Occipital lobe (tissue), 2 donors: ENCODE measurements around the gene CFAP74. TPM values are rescaled to one million over a fixed set of nuclear protein-coding genes. Genes with fewer than 3 reads are reported as not detected.

Source experiments
- DNase-seq: peaks from one replicate; lab custom pipeline; 2025; lab: John Stamatoyannopoulos, UW
- total RNA-seq: library from RNA; depleted of rRNA; stranded (reverse); fragments of >200 nt; gene quantifications from one replicate; pipeline ENCODE4 v1.2.3, GENCODE V29; 2014

The CFAP74 gene
- total RNA-seq, 1 donor from 2014 or later = 0.47 TPM

DNA sequence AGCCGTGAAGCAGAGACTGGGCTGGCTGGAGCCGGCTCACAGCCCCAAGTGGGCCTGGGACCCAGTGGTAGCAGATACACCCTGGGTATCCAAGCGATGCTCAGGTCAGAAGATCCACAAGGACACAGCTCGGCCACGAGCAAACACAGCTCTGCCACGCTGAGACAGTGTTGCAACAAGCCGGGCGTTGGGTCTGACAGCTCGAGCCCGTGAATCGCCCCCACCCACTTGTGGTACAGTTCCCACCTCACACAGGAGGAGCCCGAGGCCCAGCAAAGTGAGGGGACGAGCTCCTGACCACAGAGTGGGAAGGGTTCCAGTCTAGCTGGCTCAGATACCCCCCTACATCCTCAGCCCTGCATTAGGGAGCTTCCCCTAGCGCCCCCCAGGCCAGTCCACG lies 37.7 kb upstream of the CFAP74 start:
- no peak for DNase-seq

DNA sequence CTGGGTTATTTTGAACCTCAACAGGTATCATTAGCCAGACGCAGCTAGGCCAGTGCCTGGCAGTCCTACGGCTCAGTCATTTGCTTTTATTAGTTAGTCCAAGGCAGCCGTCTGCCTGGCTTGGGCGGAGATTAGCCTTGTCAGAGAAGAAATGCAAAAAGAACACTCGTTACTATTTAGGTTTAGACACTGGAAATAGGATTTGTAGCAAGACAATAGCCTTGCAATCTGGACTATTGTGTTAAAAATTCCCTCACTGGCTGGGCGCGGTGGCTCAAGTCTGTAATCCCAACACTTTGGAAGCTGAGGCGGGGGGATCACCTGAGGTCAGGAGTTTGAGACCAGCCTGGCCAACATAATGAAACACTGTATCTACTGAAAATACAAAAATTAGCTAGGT lies 35.7 kb upstream of the CFAP74 start:
- DNase-seq = no peak

DNA sequence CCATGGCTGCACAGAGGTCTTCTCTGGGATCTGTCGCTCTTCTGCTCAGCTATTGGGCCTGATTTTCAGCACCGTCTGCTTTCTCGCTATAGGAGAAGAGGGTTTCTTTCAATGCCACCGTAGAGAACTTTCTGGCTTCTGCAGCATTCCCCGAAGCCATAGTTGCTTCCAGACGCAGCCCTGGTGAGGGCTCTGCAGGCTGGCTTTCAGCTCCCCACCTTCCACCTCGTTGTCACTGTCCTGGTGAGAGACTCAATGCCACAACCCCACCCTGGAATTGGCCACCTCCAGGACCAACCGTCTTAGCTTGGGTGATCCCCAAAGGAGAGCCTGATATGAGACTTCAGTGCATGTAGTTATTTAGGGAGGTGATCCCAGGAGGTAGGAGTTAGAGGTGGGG lies 34.6 kb upstream of the CFAP74 start:
- DNase-seq = no peak

DNA sequence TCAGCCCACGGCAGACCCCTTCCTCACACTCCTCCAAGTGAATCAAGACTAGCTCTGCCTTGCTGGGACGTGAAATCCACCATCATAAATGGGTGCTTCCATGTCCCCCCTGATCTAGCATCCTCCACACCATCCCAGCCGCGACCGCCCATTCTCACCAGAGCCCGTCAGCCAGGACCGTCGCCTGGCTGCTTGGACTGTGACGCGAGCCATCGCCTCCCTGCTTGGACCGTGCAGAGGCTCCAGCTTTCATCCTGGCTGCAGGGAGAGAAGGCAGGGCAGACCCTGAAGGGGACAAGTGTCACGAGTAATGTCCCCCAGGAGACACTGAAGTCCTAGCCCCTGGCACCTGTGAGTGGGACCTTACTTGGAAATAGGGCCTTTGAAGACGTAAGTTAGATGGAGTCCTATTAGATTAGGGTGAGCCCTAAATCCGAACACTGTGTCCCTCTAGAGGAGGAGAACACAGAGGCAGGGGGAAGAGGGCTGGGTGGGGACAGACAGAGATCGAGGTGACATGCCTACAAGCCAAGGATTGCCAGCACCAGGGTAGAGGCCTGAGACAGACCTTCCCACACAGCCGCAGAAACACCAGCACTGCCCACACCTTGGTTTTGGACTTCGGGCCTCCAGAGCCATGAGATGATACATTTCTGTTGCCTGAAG lies 33.9 kb upstream of the CFAP74 start:
- DNase-seq = no peak

DNA sequence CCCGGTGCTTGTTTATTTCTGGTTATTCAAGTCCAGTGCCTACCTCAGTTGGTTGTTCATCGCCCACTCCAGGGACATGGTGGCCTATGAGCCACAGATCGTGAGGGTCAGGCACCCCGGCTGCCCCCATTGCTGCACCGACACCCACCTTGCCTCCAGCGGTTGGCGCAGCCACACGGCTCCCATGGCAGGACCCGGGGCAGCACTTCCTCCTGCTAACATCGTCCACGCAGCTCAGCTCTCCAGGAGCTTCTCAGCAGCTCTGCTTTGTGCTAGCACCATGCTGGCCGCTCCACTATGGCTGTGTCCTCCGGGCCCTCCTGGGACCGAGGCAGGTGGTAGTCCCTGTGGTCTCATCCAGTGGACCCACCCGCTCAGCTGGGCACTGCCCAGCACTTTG lies 32.7 kb upstream of the CFAP74 start:
- DNase-seq = no peak

DNA sequence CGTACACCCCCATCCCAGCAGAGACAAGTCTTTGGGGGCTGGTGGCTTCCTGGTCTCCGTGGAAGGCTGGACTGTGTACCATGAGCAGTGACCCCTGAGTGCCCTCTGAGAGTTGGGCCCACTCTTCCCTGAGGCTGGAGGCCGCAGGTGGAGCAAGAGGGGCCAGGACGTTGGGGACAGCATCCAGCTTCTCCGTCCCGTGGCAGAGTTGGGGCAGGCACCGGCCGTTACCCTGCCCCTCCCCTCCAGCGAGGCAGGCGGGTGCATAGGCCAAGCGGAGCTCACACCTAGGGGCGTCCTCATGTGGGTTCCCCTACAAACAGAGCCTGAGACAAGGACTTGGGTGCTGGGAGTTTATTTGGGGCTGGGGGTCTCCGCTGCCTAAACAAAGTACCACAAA lies 29.6 kb upstream of the CFAP74 start:
- DNase-seq = no peak

DNA sequence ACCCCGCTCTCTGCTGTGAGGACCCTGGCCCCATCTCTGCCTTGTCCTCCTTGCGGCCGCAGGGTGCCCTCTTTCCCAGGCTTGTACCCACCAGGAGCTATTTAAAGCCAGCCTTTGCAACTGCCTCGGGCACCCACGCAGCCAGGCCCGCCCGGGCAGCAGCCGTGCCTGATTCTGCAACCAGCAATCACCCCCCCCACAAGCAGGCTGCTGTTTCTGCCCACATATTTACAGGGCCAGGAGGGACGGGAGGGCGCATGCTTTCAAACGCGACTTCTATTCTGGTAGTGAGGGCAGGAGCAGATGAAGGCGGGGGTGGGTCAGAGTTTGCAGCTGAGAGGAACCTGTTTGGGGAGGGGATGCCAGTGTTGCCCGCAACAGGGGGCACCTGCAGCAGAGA lies 29.2 kb upstream of the CFAP74 start:
- peak; percentile 72 for DNase-seq

DNA sequence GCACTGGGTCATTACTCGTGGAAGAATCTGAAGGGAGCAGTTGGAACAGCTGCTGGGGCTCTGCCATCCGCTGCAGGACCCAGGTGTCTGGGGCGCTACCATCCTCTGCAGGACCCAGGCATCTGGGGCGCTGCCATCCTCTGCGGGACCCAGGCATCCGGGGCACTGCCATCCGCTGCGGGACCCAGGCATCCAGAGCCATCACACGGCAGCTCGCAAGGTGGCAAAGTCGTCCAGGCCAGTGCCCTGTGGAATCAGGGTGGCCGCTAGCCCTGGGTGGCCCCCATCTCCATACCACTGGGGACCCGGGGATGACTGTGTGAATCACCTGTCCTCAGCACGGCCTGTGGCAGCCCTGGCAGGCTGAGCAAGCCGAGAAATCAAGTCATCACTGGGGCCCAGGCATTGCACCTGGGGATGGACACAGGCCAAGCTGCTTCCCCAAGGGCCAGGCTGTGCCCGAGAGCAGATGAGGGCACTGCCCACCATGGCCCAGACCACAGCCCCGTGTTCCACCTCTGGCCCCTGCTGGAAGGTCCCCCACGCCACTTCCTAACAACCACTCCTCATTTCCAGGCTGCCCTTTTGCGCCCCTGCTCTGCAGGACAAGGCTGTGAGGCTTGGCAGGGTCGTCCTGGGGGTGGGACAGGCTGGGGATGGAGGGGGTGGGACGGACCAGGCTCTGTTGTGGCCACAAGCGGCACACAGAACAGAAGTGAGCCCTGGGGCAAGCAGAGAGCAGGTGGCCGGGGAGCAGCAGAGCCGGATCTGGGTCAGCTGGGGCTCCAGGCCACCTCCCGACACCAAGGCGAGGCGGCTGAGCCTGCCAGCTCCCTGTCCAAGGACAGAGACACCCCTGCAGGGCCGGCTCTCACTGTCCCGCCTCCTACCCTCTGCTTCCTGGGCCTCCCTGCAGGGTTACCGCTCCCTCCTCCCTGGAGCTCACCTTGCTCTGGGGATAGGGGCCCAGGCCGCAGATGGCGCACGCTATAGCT lies 28.3 kb upstream of the CFAP74 start:
- no peak for DNase-seq

DNA sequence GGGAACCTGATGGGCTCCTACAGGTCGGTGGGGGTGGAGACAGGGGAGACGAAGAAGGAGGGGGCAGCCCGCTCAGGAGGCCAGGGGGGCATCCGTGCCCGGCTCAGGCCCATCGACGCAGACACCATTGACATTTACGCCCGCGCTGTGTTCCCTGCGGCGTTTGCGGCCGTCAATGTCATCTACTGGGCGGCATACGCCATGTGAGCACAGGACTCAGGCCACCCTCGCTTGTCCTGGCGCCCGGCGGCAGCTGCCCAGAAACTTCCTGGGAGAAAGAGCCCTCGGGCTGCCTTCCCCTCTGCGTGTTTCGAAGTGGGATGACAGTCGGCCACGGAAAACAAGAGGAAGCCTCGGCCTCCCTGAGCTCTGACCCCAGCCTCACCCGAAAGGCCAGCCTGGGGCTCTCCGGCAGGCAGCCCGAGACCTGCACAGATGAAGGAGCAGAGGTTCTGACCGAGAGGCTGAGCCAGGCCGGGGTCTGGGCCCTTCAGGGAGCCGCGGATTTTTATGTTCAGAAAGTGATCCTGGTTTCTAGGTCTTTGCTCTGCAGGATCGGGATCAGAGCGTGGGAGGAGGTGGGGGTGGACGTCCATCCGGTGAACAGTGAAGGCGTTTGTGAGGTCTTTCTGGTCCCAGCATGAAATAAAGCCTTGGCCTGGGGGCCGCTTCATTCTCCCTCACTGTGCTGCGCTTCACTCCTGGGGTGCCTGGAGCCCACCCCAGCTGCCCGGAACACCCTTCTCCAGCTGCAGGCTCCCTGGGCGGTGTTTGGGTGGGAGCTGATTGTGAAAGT lies 26.7 kb upstream of the CFAP74 start:
- DNase-seq = no peak

DNA sequence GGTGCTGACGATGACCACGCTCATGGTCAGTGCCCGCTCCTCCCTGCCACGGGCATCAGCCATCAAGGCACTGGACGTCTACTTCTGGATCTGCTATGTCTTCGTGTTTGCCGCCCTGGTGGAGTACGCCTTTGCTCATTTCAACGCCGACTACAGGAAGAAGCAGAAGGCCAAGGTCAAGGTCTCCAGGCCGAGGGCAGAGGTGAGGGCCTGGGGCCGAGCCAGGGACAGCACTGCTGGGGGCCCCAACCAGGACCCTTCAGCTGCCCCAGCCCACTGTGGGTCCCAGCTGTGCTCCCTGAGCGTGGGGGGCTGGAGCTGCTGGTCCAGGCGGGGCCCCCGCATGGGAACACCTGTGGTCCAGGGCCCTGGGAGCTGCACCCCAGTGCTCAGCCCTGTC lies 26.0 kb upstream of the CFAP74 start:
- DNase-seq = no peak

DNA sequence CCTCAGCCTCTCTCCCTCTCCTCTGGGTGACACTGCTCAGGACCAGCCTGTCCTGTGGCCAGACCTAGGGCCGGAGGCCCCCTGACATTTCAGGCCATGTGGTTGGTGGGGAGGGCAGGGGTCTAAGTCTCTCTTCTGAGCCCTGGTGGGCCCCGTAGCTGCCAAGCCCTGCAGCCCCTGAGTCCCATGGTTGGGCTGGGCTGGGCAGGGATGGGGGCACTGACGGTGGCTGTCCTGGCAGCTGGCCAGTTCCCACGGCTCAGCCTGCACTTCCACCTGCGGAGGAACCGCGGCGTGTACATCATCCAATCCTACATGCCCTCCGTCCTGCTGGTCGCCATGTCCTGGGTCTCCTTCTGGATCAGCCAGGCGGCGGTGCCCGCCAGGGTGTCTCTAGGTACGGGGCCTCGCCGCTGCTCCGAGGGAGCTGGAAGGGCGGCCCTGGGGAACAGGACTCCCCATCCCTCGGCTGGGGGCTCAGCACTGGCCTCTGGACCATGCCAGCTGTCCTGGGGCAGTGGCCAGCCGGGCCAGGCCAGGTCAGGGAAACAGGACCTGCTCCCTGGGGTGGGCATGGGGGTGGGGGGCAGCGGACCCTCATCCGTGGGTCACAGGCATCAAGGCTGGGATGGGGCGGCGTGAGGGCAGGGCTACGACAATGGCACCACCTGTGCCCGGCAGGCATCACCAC lies 25.4 kb upstream of the CFAP74 start:
- DNase-seq = no peak

DNA sequence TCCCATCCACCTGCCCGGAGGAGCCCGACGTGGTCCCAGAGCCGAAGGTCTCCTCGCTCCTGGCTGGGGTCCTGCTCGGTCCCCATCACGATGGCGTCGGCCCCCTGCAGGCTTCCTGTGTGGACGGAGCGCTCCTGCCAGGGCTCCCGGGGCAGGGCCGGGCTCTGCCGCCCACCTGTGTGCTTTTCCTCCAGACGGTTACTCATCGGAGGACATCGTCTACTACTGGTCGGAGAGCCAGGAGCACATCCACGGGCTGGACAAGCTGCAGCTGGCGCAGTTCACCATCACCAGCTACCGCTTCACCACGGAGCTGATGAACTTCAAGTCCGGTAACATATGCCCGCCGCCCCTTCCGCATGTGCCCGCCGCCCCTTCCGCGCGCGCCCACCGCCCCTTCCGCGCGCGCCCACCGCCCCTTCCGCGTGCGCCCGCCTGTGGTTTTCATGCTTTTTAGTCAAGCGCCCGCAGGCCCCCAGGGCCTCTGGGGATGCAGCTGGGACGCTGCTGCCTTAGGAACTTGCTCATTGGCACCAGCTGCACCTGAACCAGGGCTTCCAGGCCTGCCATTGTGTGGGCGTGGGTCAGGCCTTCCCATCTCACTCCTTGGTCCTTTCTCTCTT lies 24.5 kb upstream of the CFAP74 start:
- no peak for DNase-seq

DNA sequence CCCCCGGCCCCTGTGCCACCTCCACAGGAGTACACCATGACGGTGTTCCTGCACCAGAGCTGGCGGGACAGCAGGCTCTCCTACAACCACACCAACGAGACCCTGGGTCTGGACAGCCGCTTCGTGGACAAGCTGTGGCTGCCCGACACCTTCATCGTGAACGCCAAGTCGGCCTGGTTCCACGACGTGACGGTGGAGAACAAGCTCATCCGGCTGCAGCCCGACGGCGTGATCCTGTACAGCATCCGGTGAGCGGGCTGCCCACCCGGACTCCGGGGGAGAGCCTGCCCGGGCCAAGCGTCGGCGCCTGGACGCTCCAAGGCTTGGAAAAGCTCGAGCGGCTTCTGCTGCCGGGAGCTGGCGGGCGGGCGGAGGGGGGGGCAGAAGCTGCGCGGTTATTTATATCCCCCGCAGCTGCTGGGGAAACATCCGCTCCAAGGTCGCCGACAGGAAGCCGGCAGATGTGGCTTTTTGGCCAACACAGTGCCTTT lies 21.9 kb upstream of the CFAP74 start:
- no peak for DNase-seq

DNA sequence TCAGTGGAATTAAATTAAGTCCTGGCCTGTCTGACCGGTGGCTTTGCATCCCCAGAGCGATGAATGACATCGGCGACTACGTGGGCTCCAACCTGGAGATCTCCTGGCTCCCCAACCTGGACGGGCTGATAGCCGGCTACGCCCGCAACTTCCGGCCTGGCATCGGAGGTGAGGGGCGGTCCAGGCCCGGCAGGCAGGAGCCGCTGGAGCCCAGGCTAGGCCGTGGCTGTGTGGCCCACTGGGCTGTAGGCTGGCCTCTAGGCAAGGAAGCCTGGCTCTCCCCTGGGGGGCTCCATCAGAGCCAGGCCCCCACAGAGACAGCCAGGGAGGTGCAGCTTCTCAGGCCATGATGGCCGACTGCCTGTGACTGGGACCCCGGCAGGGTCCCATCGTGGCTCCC lies 21.3 kb upstream of the CFAP74 start:
- DNase-seq = no peak

DNA sequence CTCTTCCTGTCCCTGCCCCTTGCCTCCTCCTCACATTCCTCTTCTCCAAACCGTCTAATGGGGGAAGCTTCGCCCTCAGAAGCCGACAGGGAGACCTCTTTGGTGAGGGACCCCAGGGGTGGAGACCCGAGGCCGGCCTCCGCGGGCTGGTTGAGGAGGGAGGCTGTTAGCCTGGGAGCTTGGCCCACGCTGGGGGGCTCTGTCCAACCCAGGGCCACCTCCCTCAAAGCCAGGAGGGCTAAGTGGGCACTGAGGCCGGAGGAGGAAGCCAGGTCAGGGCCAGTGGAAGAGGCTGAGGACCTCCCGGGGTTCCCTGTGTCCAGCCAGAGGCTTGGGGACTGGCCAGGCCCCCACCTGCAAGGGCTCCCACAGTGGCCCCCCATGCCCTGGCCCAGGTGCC lies 20.9 kb upstream of the CFAP74 start:
- DNase-seq = no peak

DNA sequence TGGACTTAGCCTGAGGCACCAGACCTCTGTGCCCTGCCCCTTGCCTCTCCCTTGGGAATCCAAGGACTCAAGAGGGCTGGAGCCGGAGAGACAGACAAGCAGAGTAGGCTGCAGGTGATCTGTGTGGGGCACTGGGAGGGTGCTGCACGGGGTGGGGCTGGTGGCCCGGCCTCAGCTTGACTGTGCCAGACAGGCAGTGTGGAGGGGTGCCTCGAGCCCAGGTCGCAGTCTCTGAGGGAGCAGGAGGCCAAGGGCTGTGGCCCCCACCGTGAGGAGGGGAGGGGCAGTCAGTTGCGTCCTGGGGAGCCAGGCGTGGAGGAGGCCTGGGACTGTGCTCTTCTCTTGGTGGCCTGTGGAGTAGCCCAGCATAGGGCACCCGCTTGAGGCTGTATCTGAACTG lies 19.6 kb upstream of the CFAP74 start:
- no peak for DNase-seq

DNA sequence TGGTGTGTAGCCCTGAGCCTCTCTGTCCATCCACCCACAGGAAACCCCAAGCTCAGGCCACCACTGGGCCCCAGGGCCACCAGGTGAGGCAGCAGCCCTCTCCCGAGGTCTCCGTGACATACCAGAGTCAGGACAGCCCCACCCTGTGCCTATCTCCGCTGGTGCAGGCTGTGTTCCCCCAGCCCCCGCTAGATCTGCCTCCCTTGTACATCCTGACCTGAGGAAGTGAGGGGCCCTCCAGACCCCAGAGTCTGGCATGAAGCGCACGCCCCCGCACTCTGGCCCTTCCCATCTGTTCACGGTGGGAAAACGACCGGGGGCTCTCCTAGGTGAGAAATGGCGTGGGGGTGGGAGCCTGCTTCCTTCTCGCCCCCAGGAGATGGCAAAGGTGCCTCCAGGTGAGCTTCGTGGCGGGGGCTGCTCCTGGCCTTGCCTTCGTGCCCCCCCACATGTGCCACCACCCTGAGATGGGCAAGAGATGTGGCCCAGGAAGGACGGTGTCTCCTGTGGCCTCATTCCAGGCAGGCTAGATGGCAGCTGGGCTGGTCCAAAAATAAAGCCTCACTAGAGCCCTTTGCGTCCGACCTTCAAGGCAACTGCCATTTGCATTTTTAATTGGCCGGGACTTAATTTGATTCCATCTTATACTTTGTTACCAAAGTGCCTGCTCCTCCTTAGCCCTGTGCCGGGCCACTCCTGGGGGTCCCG lies 18.6 kb upstream of the CFAP74 start:
- no peak for DNase-seq

DNA sequence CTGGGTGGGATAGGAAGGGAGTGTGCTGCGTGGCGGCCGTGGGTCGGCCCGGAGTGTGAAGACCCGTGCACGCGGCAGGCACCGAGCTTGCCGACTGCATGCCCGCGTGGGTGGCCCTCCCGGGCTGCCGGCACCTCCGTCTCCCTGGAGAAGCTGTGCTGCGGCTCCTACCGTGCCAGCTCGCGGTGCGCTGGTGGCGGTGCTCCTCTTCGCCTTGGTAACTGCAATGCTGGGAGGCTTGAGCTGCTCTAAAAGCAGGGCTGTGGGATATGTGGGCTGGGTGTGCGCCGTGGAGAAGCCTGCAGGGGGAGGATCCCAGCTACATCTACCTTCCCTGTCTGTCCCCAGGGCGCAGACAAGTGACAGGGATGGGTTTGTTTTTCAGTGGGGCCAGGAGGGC lies 18.0 kb upstream of the CFAP74 start:
- DNase-seq = peak; percentile 75

DNA sequence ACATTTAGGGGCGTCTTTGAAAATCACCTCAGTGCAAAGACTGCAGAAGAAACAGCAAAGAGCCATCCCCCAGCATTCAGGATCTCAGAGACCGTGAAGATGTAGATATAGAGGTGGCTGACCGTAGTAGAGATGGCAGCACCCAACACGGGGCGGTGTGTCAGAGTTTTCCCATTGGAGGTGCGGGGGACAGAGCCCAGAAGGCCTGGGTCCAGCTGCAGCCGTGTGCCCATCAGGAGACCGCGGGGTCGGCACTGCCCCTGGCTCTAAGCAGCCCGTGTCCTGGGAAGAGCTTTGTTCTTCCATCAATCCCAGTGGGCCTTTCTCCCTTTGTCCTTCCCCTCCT lies 16.7 kb upstream of the CFAP74 start:
- no peak for DNase-seq

DNA sequence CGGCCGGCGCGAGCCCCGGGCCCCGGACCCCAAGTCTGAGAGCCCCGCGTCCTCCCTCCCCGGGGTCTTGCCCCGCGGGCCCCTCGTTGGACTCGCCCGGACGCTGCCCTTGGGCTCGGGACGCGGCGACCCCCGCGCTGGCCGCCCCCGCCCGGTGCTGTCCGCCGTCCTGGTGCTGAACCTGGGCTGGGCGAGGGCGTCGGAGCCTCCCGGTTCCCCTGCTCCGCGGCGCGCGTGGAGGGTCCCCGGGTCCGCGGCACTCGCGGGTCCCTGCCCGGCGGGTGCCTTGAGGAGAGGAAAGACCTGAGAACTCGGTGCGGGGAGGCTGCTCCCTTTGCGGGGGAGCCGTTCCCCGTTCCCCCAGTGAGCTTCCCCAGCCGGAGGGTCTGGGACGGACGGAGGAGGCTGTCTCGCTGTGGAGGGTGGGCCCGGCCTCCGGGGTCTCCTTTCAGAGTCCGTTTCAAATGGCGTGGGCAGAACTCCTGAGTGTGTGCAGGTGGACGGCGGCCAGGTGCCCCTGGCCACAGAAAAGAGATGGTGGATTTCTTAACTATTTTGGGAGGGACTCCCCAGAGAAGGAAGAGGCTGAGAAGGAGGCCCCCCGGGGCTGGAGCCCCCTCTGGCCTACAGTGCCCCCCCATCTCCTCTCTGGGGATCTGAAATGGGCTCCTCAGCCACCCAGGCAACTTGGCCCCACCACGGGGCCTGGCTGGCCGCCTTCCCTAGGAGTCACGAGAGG lies 16.2 kb upstream of the CFAP74 start:
- no peak for DNase-seq
